Pancreas (tissue), 10 donors: Measurements from ENCODE around the gene DTNBP1. TPM values are rescaled to one million over a fixed set of nuclear protein-coding genes. Genes with fewer than 3 reads are reported as not detected.

Experiments
- ATAC-seq, 4 donors: fragments of 200-7000 bp; cut with Tn5 transposase; one replicate each; pipeline versions ENCODE4 v1.8.0 to v1.9.1; 2020; ENCODE audit warnings: mild to moderate bottlenecking in 4 of 4, moderate library complexity in 4 of 4
- DNase-seq, 6 donors: peaks; one replicate each; pipeline ENCODE4 v3.0.0-alpha.2; 2020
- FAIRE-seq: peaks from 2 replicates; lab custom pipeline; 2012; peaks lifted over from hg19 to GRCh38; lab: Jason Lieb, UNC
- H3K27ac ChIP-seq, 4 donors: fragments of 200-600 bp; sonication (generic); 1 replicate in 3 of 4; 2 replicates in 1 of 4; pipeline versions ENCODE4 v1.5.0 to v1.8.0; 2020
- H3K27me3 ChIP-seq, 4 donors: fragments of 200-600 bp; one replicate each; pipeline ENCODE4 v1.8.0; 2021
- H3K36me3 ChIP-seq, 3 donors: fragments of 200-600 bp; sonication (generic) in 1 of 3; one replicate each; pipeline versions ENCODE4 v1.5.0 to v1.8.0; 2020 to 2021
- H3K4me1 ChIP-seq, 3 donors: fragments of 200-600 bp; one replicate each; pipeline ENCODE4 v1.8.0; 2021
- H3K4me3 ChIP-seq, 4 donors: fragments of 200-600 bp; sonication (generic) in 2 of 4; one replicate each; pipeline versions ENCODE4 v1.5.0 to v1.8.0; 2020 to 2021
- H3K9me3 ChIP-seq, 4 donors: fragments of 200-600 bp; one replicate each; pipeline ENCODE4 v1.8.0; 2021
- WGBS, 2 donors: extraction: QIAGEN DNeasy Blood & Tissue Kit; methylation state at CpG; one replicate each; pipeline ENCODE4 v1.1.7; 2013; 5-methylcytosine and 5-hydroxymethylcytosine counted together
- intact Hi-C, 3 donors: fragments of 100-400 bp; cut with DNase I; formaldehyde crosslinking; loops; one replicate each; pipeline versions ENCODE4 v1.11.1 to v1.14.2; 2022
- polyA plus RNA-seq, 2 donors: library from polyadenylated mRNA; stranded (reverse); fragments of 200-250 nt; gene quantifications; one replicate each; pipeline ENCODE4 v1.2.3, GENCODE V29; 2013
- total RNA-seq, 6 donors: library from RNA; stranded (reverse); fragmentation: NEBNext Ultra II Directional in 4 of 6; extraction: Animal tissue kit (Norgen Biotek cat#: 25700) in 4 of 6; gene quantifications; one replicate each; pipeline versions ENCODE4 v1.2.1 to v1.2.4, GENCODE V29; 2021 to 2023
- TF ChIP-seq, protein P1 (sequence below), 4 donors: fragments of 200-600 bp; sonication (generic) in 3 of 4; IDR thresholded peaks; one replicate each; pipeline versions ENCODE4 v1.5.0 to v1.8.0; 2021; ENCODE audit warnings: antibody characterized with exemption in 4 of 4
- donor health status: healthy with polysubstance abuse.
- donor health status: DM: no; HTN: no; CAD: no; lungs with moderate emphysema.
- donor health status: DM: no; HTN: no; CAD: no.
- donor health status: control.
- donor health status: control.
- donor health status: Bipolar disorder and iron deficiency.
- donor health status: DM: yes; HTN: yes; CAD: no.
- donor health status: DM: no; HTN: no; CAD: no.
- donor health status: DM: no; HTN: no; CAD: no.
- donor health status: DM: yes; HTN: yes; CAD: no.

DTNBP1 gene
- total and polyA plus RNA-seq, 8 donors = 6.5 to 11.5 (median 8.0) TPM

GRCh38 chr6:15573384-15573783, 89.4 kb downstream of the DTNBP1 start:
- intact Hi-C loops = no loop called here
- WGBS, 2 donors = 93 to 98% methylated on average over 4 of the region's 4 CpGs
- Histone ChIP-seq H3K36me3 (no peaks in the 10 kb centered on the region), H3K4me3 (no peak overlapping the region), H3K27ac (no peak overlapping the region), H3K4me1 (no peaks in the 10 kb centered on the region), H3K9me3 (no peaks in the 10 kb centered on the region), H3K27me3 (no peaks in the 10 kb centered on the region)
- DNase-seq (no peak), ATAC-seq (no peak), FAIRE-seq (no peak)
- TF ChIP-seq, protein P1, sequence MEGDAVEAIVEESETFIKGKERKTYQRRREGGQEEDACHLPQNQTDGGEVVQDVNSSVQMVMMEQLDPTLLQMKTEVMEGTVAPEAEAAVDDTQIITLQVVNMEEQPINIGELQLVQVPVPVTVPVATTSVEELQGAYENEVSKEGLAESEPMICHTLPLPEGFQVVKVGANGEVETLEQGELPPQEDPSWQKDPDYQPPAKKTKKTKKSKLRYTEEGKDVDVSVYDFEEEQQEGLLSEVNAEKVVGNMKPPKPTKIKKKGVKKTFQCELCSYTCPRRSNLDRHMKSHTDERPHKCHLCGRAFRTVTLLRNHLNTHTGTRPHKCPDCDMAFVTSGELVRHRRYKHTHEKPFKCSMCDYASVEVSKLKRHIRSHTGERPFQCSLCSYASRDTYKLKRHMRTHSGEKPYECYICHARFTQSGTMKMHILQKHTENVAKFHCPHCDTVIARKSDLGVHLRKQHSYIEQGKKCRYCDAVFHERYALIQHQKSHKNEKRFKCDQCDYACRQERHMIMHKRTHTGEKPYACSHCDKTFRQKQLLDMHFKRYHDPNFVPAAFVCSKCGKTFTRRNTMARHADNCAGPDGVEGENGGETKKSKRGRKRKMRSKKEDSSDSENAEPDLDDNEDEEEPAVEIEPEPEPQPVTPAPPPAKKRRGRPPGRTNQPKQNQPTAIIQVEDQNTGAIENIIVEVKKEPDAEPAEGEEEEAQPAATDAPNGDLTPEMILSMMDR (IDR thresholded peaks at IDR 0.05) = no peak

DNA sequence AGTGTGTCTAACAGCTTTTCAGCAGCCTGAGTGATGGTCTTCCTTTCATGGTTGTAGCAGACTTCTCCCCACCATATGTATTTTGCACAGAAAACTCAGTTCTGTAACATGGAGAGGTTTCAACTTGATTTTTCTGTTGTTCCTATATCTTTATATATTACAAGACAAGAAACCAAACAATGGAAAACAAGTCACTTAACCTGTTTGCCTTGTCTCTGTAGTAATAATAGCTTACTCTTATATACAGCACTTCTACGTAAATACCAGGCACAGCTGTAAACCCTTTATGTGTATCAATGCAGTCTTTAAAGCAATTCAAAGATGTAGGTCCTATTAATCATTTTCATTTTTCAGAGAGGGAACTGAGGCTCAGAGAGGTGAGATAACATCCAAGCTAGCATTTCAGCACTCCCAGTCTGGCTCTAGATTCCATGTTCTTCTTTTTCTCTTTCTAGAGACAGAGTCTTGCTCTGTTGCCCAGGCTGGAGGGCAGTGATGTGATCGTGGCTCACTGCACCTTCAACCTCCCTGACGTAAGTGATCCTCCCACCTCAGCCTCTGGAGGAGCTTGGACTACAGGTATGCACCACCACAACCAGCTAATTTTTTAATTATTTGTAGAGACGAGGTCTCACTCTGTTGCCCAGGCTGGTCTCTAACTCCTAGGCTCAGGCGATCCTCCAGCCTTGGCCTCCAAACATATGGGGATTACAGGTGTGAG, 90.4 kb downstream of the DTNBP1 start:
- Histone ChIP-seq H3K36me3 (no peaks in the 10 kb centered on the region), H3K9me3 (no peaks in the 10 kb centered on the region), H3K27ac (no peak overlapping the region), H3K4me3 (no peak overlapping the region), H3K4me1 (no peaks in the 10 kb centered on the region), H3K27me3 (no peaks in the 10 kb centered on the region)
- no peak for FAIRE-seq
- TF ChIP-seq, protein P1 (IDR thresholded peaks at IDR 0.05) = no peak
- 94 to 100% methylated on average over 5 of the region's 5 CpGs for WGBS, 2 donors
- intact Hi-C loops = no loop called here
- DNase-seq = no peak
- ATAC-seq = no peak

DNA sequence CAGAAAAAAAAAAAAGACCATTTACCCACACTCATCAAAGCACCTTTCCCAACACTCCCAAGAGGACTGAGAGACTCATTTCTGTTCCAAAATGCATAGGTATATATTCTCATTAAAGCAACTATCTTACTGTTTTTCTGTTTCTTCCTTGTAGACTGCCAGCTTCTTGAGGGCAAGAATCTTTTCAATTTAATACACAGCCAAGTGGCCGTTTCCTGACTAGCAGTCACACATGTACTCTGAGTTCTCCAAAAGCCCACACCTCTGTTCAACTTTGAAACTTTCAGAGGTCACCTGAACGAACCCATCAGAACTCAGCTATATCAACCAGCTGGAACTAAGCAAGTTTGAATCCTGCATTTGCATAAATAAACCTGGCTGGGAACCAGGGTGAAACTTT, 92.7 kb downstream of the DTNBP1 start:
- Histone ChIP-seq H3K36me3 (no peaks in the 10 kb centered on the region), H3K9me3 (no peaks in the 10 kb centered on the region), H3K27me3 (no peaks in the 10 kb centered on the region), H3K27ac (no peak overlapping the region), H3K4me3 (no peak overlapping the region), H3K4me1 (no peaks in the 10 kb centered on the region)
- 93 to 97% methylated on average over 2 of the region's 2 CpGs for WGBS, 2 donors
- DNase-seq (no peak), ATAC-seq (no peak), FAIRE-seq (no peak)
- TF ChIP-seq, protein P1 (IDR thresholded peaks at IDR 0.05) = no peak
- intact Hi-C loops = no loop called here

DNA sequence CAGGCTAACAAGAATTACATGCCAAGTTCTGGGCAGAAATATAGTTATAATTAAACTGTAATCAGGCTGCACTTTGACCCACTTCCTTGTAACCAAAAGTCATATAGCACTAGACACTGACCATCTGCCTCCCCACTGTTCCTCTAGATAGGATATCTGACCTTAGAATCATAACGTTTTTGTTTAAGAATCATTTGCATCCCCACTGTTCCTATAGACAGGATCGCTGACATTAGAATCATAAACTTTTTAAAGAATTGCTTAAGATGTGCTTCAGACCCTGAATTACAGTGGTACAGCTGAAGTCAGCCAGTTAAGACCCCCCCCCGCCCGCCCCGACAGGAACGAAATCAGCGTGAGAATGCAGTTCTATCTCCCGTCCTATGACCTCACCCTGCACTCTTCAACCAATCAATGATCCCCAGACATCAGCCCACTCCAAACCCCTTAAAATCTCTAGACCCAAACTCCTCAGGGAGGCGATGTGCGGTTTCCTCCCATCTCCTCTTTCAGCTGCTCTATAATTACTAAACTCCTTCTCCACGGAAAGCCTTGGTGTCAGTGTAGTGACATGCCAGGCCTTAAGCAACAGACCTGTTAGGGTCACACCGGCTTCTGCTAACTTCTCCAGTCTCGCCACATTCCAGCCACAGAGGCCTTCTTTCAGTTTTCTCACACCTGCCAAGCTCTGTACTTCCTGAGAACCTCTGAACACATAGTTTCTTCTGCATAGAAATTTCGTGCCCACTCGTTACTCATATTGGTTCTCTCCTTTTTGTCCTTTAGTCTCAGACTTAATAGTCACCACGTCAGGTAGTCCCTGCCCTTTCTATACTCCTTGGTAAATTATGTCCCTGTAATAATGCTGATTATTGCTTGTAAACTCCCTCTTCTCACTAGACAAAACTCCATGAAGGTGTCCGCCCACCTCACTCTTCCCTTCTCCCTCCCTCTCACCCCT, 93.5 kb downstream of the DTNBP1 start:
- 70 to 73% methylated on average over 17 of the region's 17 CpGs for WGBS, 2 donors
- Histone ChIP-seq H3K9me3 (no peaks in the 10 kb centered on the region), H3K4me1 (no peaks in the 10 kb centered on the region), H3K27ac (no peak overlapping the region), H3K27me3 (no peaks in the 10 kb centered on the region), H3K36me3 (no peaks in the 10 kb centered on the region), H3K4me3 (no peak overlapping the region)
- FAIRE-seq = no peak
- intact Hi-C loops = no loop called here
- DNase-seq = no peak
- TF ChIP-seq, protein P1 (IDR thresholded peaks at IDR 0.05) = no peak
- ATAC-seq = no peak
